HCT116 (cell line): ENCODE data around the gene TRAF3IP1. TPM values are rescaled to one million over a fixed set of nuclear protein-coding genes. Genes with fewer than 3 reads are reported as not detected.

ENCODE experiments used
- ATAC-seq: fragments of 200-7000 bp; cut with Tn5 transposase; 2 replicates; pipeline ENCODE4 v1.9.1; 2020; ENCODE audit warnings: mild to moderate bottlenecking, moderate library complexity
- BruUV-seq: library from RNA; stranded (reverse); fragments of 400-500 nt; replicated peaks from 2 replicates; lab custom pipeline; 2021; lab: Mats Ljungman, UMichigan
- CTCF ChIA-PET: fragments of 300-600 bp; sonication (Branson Sonifier 250); formaldehyde crosslinking; loops from one replicate; lab custom pipeline; 2021; ENCODE audit warnings: antibody characterized with exemption; lab: Charles Lee
- POLR2A ChIA-PET: fragments of 300-600, 350-600 bp; sonication (Branson Sonifier 250); formaldehyde crosslinking; loops from one replicate; lab custom pipeline; 2021; ENCODE audit warnings: antibody characterized with exemption; lab: Charles Lee
- RAD21 ChIA-PET, 2 experiments: fragments of 300-600 bp; sonication (Branson Sonifier 250); formaldehyde crosslinking; loops; one replicate each; lab custom pipeline; 2023; ENCODE audit warnings: low total read pairs in 2 of 2; ENCODE audit not compliant: uncharacterized antibody in 2 of 2, unreplicated experiment in 2 of 2, low non-redundant PET in 1 of 2; lab: Charles Lee
- DNase-seq: peaks from one replicate; pipeline ENCODE4 v3.0.0-alpha.2; 2010; ENCODE audit warnings: low read depth, low spot score
- H2AFZ ChIP-seq: fragments of 200-600 bp; shearing (Covaris generic), sonication (generic); 2 replicates; pipeline ENCODE4 v1.6.1; 2017; ENCODE audit warnings: low read depth, mixed run types, mixed read lengths, antibody characterized with exemption, low read length; ENCODE audit not compliant: poor library complexity, severe bottlenecking
- H3K27ac ChIP-seq: 2 replicates; pipeline ENCODE4 v1.5.1; 2012; ENCODE audit warnings: low read depth, low read length
- H3K27me3 ChIP-seq: fragments of 200-600 bp; sonication (generic); 2 replicates; pipeline ENCODE4 v1.6.1; 2016; ENCODE audit warnings: mixed run types, low read length, mixed read lengths; ENCODE audit not compliant: insufficient read depth
- H3K36me3 ChIP-seq, 2 experiments: fragments of 200-500 bp in 1 of 2; fragments of 200-600 bp in 1 of 2; sonication (Bioruptor generic) in 1 of 2; sonication (generic) in 1 of 2; 2 replicates each; pipeline versions ENCODE4 v1.5.1 to v1.6.1; 2014 to 2016; ENCODE audit warnings: low read length in 2 of 2, inconsistent platforms in 1 of 2, mixed read lengths in 1 of 2, mixed run types in 1 of 2; ENCODE audit not compliant: insufficient read depth in 2 of 2, control insufficient read depth in 1 of 2
- H3K4me1 ChIP-seq, 2 experiments: fragments of 200-600 bp in 1 of 2; sonication (generic) in 1 of 2; 2 replicates each; pipeline versions ENCODE4 v1.5.1 to v1.6.1; 2012 to 2017; ENCODE audit warnings: low read length in 2 of 2, inconsistent platforms in 1 of 2, mild to moderate bottlenecking in 1 of 2, mixed read lengths in 1 of 2, mixed run types in 1 of 2, moderate library complexity in 1 of 2; ENCODE audit not compliant: insufficient read depth in 2 of 2, control insufficient read depth in 1 of 2
- H3K4me2 ChIP-seq: fragments of 200-600 bp; sonication (generic); 2 replicates; pipeline ENCODE4 v1.6.1; 2017; ENCODE audit warnings: mixed run types, low read length, mixed read lengths
- H3K4me3 ChIP-seq, 2 experiments: fragments of 200-600 bp in 1 of 2; sonication (generic) in 1 of 2; replicated peaks in 1 of 2; 2 replicates each; pipeline ENCODE4 v1.5.1; 2011 to 2016; ENCODE audit warnings: low read length in 2 of 2, control low read depth in 1 of 2, low read depth in 1 of 2, mild to moderate bottlenecking in 1 of 2, mixed read lengths in 1 of 2, mixed run types in 1 of 2
- H3K79me2 ChIP-seq: fragments of 200-600 bp; sonication (generic); 2 replicates; pipeline ENCODE4 v1.6.1; 2017; ENCODE audit warnings: mild to moderate bottlenecking, mixed run types, low read length, moderate library complexity, mixed read lengths; ENCODE audit not compliant: insufficient read depth
- H3K9ac ChIP-seq: fragments of 200-600 bp; sonication (generic); 2 replicates; pipeline ENCODE4 v1.6.1; 2016; ENCODE audit warnings: low read length, mixed read lengths
- H3K9me2 ChIP-seq: fragments of 200-600 bp; sonication (generic), shearing (Covaris generic); 2 replicates; pipeline ENCODE4 v1.6.1; 2017; ENCODE audit warnings: mixed run types, mild to moderate bottlenecking, moderate library complexity; ENCODE audit not compliant: insufficient read depth
- H3K9me3 ChIP-seq, 2 experiments: fragments of 200-500 bp in 1 of 2; fragments of 200-600 bp in 1 of 2; sonication (Bioruptor generic) in 1 of 2; sonication (generic) in 1 of 2; 2 replicates each; pipeline ENCODE4 v1.6.1; 2014 to 2017; ENCODE audit warnings: low read length in 2 of 2, mixed read lengths in 2 of 2, inconsistent platforms in 1 of 2, low read depth in 1 of 2, mild to moderate bottlenecking in 1 of 2, mixed run types in 1 of 2, moderate library complexity in 1 of 2; ENCODE audit not compliant: control insufficient read depth in 1 of 2, insufficient read depth in 1 of 2
- H4K20me1 ChIP-seq: fragments of 200-600 bp; sonication (generic), shearing (Covaris generic); 2 replicates; pipeline ENCODE4 v1.6.1; 2017; ENCODE audit warnings: mixed run types, mild to moderate bottlenecking, moderate library complexity; ENCODE audit not compliant: insufficient read depth
- CBX3 ChIP-seq: IDR thresholded peaks from 2 replicates; pipeline ENCODE4 v1.6.1; 2012; ENCODE audit warnings: low read depth
- ELF1 ChIP-seq: IDR thresholded peaks from 2 replicates; pipeline ENCODE4 v1.6.1; 2012; ENCODE audit warnings: low read depth, borderline replicate concordance
- EZH2phosphoT487 ChIP-seq: fragments of 200-600 bp; IDR thresholded peaks from 2 replicates; pipeline ENCODE4 v1.6.1; 2018; ENCODE audit warnings: antibody characterized with exemption, borderline replicate concordance
- FOSL1 ChIP-seq: IDR thresholded peaks from 2 replicates; pipeline ENCODE4 v1.6.1; 2012; ENCODE audit warnings: low read depth
- SRF ChIP-seq: IDR thresholded peaks from 2 replicates; pipeline ENCODE4 v1.6.1; 2012; ENCODE audit warnings: low read depth
- TCF7L2 ChIP-seq: IDR thresholded peaks from 2 replicates; pipeline ENCODE4 v1.7.0; 2011; ENCODE audit warnings: borderline replicate concordance, inconsistent platforms; ENCODE audit not compliant: insufficient read depth, insufficient read length; ENCODE audit errors: extremely low read depth
- YY1 ChIP-seq: IDR thresholded peaks from 2 replicates; pipeline ENCODE4 v1.6.1; 2011; ENCODE audit warnings: low read length, low read depth, moderate library complexity, mild to moderate bottlenecking; ENCODE audit not compliant: insufficient replicate concordance; ENCODE audit errors: extremely low read depth
- intact Hi-C: fragments of 100-400 bp; cut with micrococcal nuclease; formaldehyde crosslinking; loops from 2 replicates; pipeline ENCODE4 v1.10.0; 2022
- total RNA-seq: library from RNA; stranded (reverse); gene quantifications from one replicate; pipeline ENCODE4 v1.2.1, GENCODE V29; 2021; ENCODE audit not compliant: unreplicated experiment
- TF ChIP-seq, protein P1 (sequence below), 3 experiments: fragments of 200-600 bp in 1 of 3; sonication (generic) in 1 of 3; IDR thresholded peaks in 2 of 3; conservative IDR thresholded peaks in 1 of 3; 2 replicates each; pipeline ENCODE4 v1.5.1; 2012 to 2017; ENCODE audit warnings: low read depth in 2 of 3, low read length in 2 of 3, antibody characterized with exemption in 1 of 3, borderline replicate concordance in 1 of 3, control low read depth in 1 of 3, mild to moderate bottlenecking in 1 of 3, mixed read lengths in 1 of 3, mixed run types in 1 of 3, moderate library complexity in 1 of 3; ENCODE audit not compliant: insufficient read depth in 1 of 3
- TF ChIP-seq, protein P2 (sequence below): IDR thresholded peaks from 2 replicates; pipeline ENCODE4 v1.6.1; 2012; ENCODE audit warnings: low read depth

Gene TRAF3IP1
- total RNA-seq, 1 experiment from 2014 or later = 19.4 TPM

DNA sequence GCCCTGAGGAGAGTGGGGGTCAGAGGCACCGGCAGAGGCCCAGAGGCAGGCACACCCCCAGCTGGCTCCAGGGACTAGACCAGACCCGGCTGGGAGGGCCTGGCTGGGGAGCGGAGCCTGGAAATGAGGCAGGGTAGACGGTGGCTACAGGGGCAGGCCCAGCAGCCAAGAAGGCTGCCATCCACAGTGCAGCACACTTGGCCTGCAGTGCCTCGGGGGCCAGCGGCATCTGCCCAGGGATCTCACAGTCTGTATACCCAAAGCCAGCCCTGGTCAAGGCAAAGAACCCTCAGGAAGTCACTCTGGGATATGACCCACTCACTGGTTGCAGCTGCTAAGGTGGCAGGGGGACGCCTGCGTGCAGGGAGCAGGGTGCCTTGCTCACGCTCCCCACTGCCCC, 49.7 kb upstream of the TRAF3IP1 start:
- Histone ChIP-seq H3K4me2 (no peak overlapping the region), H2AFZ (no peak overlapping the region), H3K27ac (no peak overlapping the region), H3K27me3 (no peaks in the 10 kb centered on the region), H3K9me3 (no peaks in the 10 kb centered on the region), H3K9ac (no peak overlapping the region), H3K4me3 (no peak overlapping the region), H3K9me2 (no peaks in the 10 kb centered on the region), H3K79me2 (no peaks in the 10 kb centered on the region), H3K36me3 (peaks cover 4 to 11% of the 10 kb centered on the region in 2 experiments), H4K20me1 (no peaks in the 10 kb centered on the region), H3K4me1 (peaks cover 3 to 9% of the 10 kb centered on the region in 2 experiments; a peak in 3 of 4 replicates)
- intact Hi-C loops = no loop called here
- ATAC-seq (no peak), DNase-seq (no peak)
- BruUV-seq = no TSS peak
- POLR2A ChIA-PET = no interaction called here
- RAD21 ChIA-PET = no interaction called here
- CTCF ChIA-PET = no interaction called here
- TF ChIP-seq, protein P1, sequence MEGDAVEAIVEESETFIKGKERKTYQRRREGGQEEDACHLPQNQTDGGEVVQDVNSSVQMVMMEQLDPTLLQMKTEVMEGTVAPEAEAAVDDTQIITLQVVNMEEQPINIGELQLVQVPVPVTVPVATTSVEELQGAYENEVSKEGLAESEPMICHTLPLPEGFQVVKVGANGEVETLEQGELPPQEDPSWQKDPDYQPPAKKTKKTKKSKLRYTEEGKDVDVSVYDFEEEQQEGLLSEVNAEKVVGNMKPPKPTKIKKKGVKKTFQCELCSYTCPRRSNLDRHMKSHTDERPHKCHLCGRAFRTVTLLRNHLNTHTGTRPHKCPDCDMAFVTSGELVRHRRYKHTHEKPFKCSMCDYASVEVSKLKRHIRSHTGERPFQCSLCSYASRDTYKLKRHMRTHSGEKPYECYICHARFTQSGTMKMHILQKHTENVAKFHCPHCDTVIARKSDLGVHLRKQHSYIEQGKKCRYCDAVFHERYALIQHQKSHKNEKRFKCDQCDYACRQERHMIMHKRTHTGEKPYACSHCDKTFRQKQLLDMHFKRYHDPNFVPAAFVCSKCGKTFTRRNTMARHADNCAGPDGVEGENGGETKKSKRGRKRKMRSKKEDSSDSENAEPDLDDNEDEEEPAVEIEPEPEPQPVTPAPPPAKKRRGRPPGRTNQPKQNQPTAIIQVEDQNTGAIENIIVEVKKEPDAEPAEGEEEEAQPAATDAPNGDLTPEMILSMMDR (IDR thresholded peaks at IDR 0.05 in 2 of 3, conservative IDR thresholded peaks at IDR 0.05 in 1 of 3; ENCODE audit: borderline replicate concordance in 1 of 3, insufficient read depth in 1 of 3, low read depth in 2 of 3, low read length in 2 of 3) = no peak
- no peak for TF ChIP-seq ELF1
- no peak for TF ChIP-seq YY1
- TF ChIP-seq SRF = no peak
- TF ChIP-seq TCF7L2 = no peak
- no peak for TF ChIP-seq CBX3
- no peak for TF ChIP-seq FOSL1
- TF ChIP-seq, protein P2, sequence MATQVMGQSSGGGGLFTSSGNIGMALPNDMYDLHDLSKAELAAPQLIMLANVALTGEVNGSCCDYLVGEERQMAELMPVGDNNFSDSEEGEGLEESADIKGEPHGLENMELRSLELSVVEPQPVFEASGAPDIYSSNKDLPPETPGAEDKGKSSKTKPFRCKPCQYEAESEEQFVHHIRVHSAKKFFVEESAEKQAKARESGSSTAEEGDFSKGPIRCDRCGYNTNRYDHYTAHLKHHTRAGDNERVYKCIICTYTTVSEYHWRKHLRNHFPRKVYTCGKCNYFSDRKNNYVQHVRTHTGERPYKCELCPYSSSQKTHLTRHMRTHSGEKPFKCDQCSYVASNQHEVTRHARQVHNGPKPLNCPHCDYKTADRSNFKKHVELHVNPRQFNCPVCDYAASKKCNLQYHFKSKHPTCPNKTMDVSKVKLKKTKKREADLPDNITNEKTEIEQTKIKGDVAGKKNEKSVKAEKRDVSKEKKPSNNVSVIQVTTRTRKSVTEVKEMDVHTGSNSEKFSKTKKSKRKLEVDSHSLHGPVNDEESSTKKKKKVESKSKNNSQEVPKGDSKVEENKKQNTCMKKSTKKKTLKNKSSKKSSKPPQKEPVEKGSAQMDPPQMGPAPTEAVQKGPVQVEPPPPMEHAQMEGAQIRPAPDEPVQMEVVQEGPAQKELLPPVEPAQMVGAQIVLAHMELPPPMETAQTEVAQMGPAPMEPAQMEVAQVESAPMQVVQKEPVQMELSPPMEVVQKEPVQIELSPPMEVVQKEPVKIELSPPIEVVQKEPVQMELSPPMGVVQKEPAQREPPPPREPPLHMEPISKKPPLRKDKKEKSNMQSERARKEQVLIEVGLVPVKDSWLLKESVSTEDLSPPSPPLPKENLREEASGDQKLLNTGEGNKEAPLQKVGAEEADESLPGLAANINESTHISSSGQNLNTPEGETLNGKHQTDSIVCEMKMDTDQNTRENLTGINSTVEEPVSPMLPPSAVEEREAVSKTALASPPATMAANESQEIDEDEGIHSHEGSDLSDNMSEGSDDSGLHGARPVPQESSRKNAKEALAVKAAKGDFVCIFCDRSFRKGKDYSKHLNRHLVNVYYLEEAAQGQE = no peak
- no peak for TF ChIP-seq EZH2phosphoT487
